C4-2B (cell line): Measurements from ENCODE around the gene ZNF593.

ENCODE experiments used
- CTCF ChIP-seq: fragments of 450-650 bp; conservative IDR thresholded peaks from 2 replicates; pipeline ENCODE4 v1.5.1; 2017; ENCODE audit warnings: mild to moderate bottlenecking
- ZFX ChIP-seq: fragments of 450-650 bp; IDR thresholded peaks from 2 replicates; pipeline ENCODE4 v1.6.1; 2017

- TF ChIP-seq CTCF: no peak
- no peak for TF ChIP-seq ZFX
These were observed 43.0 kb downstream of the ZNF593 start for GRCh38 chr1:26212726-26213125.
